ENCODE measurements around the gene TNK2. TPM values are rescaled to one million over a fixed set of nuclear protein-coding genes. Genes with fewer than 3 reads are reported as not detected.
"Not testable (repeated sequence)": the region's sequence is repeated elsewhere in the genome, so short reads cannot be mapped to it uniquely, and the experiment has no call there.

Gene TNK2
- total RNA-seq, 4 donors from 2014 or later = 10.2 to 21.1 (median 12.7) TPM

DNA sequence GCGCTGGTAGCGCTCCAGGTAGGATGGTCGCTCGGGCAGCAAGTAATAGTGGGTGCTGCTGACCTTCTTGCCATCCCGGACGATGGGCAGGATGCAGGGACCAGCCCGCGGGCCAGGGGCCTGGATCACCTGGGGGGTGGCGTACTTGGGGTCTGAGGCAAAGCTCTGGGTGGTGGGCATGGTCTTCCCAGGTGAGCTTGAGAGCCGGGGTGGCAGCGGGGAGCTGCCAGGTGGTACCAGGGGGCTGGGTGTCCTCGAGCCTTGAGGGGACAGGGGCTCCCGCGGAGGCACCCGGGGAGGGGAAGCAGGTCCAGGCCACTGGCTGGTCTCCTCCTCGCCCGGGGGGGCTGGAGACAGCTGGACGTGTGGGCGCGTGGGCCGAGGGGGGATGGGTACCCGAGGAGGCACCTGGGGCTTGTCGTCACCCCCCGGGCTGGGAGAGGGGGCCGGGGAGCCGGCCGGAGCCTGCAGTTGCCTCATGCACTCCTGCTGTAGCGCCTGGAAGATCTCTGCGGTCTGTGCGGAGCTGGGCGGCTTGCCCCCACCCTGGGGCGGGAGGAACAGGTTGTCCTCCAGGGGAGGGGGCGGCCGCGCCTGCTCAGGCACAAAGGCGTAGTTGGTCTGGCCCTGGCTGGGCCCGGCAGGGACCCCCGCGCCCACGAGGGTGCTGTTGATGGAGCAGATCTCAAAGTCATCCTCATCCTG lies 40.6 kb downstream of the TNK2 start:
- Histone ChIP-seq H3K4me1 (peaks cover 8 to 16% of the 10 kb centered on the region in 2 donors), H3K9me3 (no peaks in the 10 kb centered on the region), H3K36me3 (peaks cover 9 to 10% of the 10 kb centered on the region in 2 donors), H3K27me3 (no peaks in the 10 kb centered on the region), H3K27ac (no peak overlapping the region), H3K4me3 (replicated peaks in 1 of 3) (no peak overlapping the region)
- peak in 1 of 2 donors; percentile 0 for DNase-seq
- TF ChIP-seq CTCF (IDR thresholded peaks at IDR 0.05) (no peak), POLR2A (IDR thresholded peaks at IDR 0.05) (no peak)
- WGBS, 2 donors = 93% methylated on average over 6 to 26 of the region's 40 CpGs
- intact Hi-C loops (cut with DNase I) = no loop called here

DNA sequence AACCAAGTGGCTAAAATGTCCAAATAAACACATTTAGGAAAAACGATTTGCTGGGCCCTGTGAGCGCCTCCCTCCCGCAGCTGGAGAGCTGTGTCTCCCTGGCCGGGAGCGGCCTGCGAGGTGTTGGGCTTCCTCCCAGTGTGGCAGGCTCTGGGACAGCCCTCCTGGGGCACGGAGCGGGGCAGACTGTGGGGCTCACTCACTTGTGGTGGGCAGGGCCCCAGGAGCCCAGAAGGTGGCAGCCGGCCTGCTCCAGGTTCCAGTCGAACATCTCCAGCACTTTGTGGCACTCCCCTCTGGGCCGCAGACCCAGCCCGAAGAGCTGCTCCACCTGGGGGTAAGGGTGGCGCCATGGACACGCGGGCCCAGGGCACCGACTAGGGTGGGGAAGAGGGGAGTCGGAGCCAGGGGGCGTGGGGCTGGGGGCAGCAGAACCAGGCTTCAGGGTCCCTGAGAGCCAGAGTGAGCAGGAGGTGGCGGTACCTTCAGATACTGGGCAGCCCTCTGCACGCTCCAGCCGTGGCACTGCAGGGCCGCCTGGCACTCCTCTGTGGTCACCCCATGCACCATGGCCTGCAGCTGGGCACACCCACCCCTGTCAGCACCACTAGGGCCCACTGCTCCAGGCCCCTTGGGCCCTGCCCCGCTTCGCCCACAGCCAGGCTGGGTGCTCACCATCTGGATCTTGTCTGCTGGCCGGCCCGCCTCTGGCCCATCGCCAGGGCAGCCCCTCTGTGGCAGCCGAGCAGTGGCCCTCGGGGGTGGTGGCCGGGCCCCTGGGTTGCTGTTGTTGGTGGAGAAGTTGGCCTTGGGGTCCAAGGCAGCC lies 41.5 kb downstream of the TNK2 start:
- TF ChIP-seq POLR2A (IDR thresholded peaks at IDR 0.05) (no peak), CTCF (IDR thresholded peaks at IDR 0.05) (no peak)
- Histone ChIP-seq H3K27me3 (no peaks in the 10 kb centered on the region), H3K9me3 (no peaks in the 10 kb centered on the region), H3K4me1 (peaks cover 3 to 8% of the 10 kb centered on the region in 2 donors), H3K4me3 (replicated peaks in 1 of 3) (no peak overlapping the region), H3K27ac (no peak overlapping the region), H3K36me3 (peaks cover 9 to 10% of the 10 kb centered on the region in 2 donors)
- WGBS, 2 donors = 86 to 97% methylated on average over 7 to 16 of the region's 30 CpGs
- DNase-seq = peak in 1 of 2 donors; percentile 0
- intact Hi-C loops (cut with DNase I) = no loop called here

DNA sequence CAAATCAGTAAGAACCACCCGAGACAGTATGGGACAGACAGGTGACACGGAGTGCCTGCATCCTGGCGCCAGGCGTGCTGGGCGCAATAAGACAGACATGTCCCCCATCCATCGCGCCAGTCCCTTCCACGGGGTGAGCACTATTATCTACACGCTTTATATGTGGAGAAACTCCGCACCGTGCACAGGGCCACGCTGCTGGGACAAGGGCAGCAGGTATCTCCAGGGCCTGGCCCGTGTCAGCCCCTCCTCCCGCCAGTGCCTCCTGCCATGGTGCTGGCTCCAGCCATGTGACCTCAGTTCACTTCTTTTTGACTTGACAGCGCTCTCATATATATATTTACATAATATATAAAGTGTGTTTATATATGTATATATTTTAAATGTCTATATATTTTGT lies 42.6 kb downstream of the TNK2 start:
- peaks cover 9 to 10% of the 10 kb centered on the region in 2 donors for H3K36me3 ChIP-seq
- peaks cover 3 to 8% of the 10 kb centered on the region in 2 donors for H3K4me1 ChIP-seq
- no peaks in the 10 kb centered on the region for H3K9me3 ChIP-seq
- H3K27ac ChIP-seq = no peak overlapping the region
- 93 to 96% methylated on average over 15 of the region's 15 CpGs for WGBS, 2 donors
- H3K4me3 ChIP-seq (replicated peaks in 1 of 3) = no peak overlapping the region
- intact Hi-C loops (cut with DNase I) = no loop called here
- H3K27me3 ChIP-seq = no peaks in the 10 kb centered on the region
- peak in 1 of 2 donors; percentile 0 for DNase-seq
- TF ChIP-seq POLR2A (IDR thresholded peaks at IDR 0.05) (no peak), CTCF (IDR thresholded peaks at IDR 0.05) (no peak)

DNA sequence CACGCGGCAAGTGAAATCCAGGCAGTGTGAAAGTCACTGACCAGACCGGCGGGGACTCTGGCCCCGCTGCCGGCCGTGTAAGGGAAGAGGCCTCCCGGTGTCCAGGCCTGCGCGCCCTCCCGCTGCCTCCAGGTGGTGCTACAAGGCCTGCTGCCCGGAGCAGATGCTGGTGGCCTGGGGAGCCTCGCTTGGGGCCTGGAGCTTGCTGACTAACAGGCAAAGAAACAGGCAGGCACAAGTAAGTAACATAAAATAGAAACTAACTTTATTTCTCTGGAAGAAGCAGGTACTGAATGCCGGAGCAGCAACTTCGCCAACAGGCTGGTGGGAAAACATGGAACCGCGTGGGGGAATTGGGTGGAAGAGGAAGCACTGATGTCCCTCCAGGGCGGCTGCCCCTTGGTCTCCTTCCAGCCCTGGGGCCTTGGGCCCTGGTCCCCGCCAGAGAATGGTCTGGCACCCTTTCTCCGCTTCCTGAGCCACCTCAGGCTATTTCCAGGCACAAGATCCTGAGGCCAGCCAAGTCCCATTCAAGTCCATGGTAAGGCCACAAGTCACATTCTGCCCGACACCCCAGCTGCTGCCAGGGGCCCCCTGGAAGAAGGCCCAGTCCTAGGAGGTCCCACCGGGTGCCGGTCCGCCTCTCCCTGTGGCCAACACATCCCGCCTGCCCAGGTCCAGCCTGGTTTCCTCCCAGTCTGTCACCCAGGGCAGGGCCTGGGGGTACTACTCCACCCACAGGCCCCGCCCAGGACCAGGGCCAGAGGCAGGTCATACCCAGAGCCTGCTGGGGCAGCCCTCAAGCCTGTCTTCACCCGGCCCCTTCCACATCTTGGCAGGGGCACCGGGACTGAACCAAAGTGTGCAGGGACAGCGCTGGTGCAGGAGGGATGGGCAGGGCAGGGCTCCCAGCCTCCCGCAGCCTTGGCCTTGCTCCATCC lies 45.0 kb downstream of the TNK2 start:
- WGBS, 2 donors = 27 to 52% methylated on average over 11 to 24 of the region's 30 CpGs
- peaks cover 7 to 10% of the 10 kb centered on the region in 2 donors for H3K36me3 ChIP-seq
- H3K9me3 ChIP-seq = no peaks in the 10 kb centered on the region
- H3K4me3 ChIP-seq (replicated peaks in 1 of 3) = no peak overlapping the region
- peak; percentile 76 to 98 (median 95) for TF ChIP-seq CTCF (IDR thresholded peaks at IDR 0.05)
- TF ChIP-seq POLR2A (IDR thresholded peaks at IDR 0.05) = no peak
- intact Hi-C loops (cut with DNase I) = loop anchor here (2.0 to 5.0 kb wide), 2 partner anchors 31 to 54 kb away; no protein-coding TSS in a partner anchor
- H3K27ac ChIP-seq = peak overlapping the region in 1 of 3 donors; percentile 40
- H3K4me1 ChIP-seq = peaks cover 3 to 8% of the 10 kb centered on the region in 2 donors
- no peaks in the 10 kb centered on the region for H3K27me3 ChIP-seq
- peak; percentile 91 to 94 for DNase-seq

DNA sequence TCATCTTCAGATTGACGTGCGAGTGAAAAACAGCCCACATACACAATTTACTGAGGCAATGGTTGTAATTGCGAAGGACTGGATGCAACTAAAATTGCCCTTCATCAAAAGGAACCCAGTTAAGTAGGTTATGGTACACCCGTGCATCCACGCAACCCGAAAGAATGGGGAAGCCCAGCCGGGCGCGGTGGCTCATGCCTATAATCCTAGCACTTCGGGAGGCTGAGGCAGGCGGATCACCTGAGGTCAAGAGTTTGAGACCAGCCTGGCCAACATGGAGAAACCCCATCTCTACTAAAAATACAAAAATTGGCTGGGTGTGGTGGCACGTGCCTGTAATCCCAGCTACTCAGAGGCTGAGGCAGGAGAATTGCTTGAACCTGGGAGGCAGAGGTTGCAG lies 46.0 kb downstream of the TNK2 start:
- H3K27me3 ChIP-seq; H3K4me3 ChIP-seq (replicated peaks in 1 of 3); H3K27ac ChIP-seq; H3K4me1 ChIP-seq; H3K9me3 ChIP-seq; H3K36me3 ChIP-seq: not testable (repeated sequence)
- intact Hi-C loops (cut with DNase I) = loop anchor here (2.0 to 5.0 kb wide), 2 partner anchors 32 to 55 kb away; no protein-coding TSS in a partner anchor
- 93 to 96% methylated on average over 12 of the region's 12 CpGs for WGBS, 2 donors
- DNase-seq = peak in 1 of 2 donors; percentile 0

All from thyroid gland (tissue), 4 donors.